Measurements from ENCODE around the gene PLEKHG4B. TPM values are rescaled to one million over a fixed set of nuclear protein-coding genes. Genes with fewer than 3 reads are reported as not detected.
A peak's percentile ranks its signal among the peaks of the same experiment; 100 is the strongest.

The PLEKHG4B gene
- total and polyA plus RNA-seq, 8 donors, result 0.21 to 0.75 (median 0.38) TPM

GRCh38 chr5:50724-51499 is 41.1 kb upstream of the PLEKHG4B start:
- WGBS, 2 donors, result 63 to 70% methylated on average over 60 of the region's 60 CpGs
- DNase-seq, result peak in 1 of 6 donors; percentile 61
- TF ChIP-seq, protein P1, sequence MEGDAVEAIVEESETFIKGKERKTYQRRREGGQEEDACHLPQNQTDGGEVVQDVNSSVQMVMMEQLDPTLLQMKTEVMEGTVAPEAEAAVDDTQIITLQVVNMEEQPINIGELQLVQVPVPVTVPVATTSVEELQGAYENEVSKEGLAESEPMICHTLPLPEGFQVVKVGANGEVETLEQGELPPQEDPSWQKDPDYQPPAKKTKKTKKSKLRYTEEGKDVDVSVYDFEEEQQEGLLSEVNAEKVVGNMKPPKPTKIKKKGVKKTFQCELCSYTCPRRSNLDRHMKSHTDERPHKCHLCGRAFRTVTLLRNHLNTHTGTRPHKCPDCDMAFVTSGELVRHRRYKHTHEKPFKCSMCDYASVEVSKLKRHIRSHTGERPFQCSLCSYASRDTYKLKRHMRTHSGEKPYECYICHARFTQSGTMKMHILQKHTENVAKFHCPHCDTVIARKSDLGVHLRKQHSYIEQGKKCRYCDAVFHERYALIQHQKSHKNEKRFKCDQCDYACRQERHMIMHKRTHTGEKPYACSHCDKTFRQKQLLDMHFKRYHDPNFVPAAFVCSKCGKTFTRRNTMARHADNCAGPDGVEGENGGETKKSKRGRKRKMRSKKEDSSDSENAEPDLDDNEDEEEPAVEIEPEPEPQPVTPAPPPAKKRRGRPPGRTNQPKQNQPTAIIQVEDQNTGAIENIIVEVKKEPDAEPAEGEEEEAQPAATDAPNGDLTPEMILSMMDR (IDR thresholded peaks at IDR 0.05), result no peak
- no peak for ATAC-seq
- H3K4me1 ChIP-seq, result no peaks in the 10 kb centered on the region
- intact Hi-C loops (cut with DNase I), result no loop called here
- no peak overlapping the region for H3K27ac ChIP-seq
- no peak overlapping the region for H3K4me3 ChIP-seq
- no peaks in the 10 kb centered on the region for H3K36me3 ChIP-seq
- no peak for FAIRE-seq
- H3K9me3 ChIP-seq, result no peaks in the 10 kb centered on the region
- no peaks in the 10 kb centered on the region for H3K27me3 ChIP-seq

DNA sequence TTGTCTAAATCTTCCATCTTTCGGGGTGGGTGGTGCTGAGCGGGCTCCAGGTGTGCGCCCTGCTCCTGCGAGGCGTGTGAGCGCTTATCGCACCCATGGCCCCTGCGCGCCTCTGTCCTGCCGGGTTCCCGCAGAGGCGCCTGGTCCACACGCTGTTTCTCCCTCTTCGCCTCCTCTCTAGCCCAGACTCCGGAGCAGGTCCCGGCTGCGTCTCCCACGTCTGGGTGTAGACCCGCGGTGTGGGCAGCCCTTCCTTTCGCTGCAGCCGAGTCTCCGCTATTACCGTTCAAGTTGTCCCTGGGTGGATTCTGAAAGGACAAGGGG is 40.5 kb upstream of the PLEKHG4B start:
- DNase-seq (no peak), FAIRE-seq (no peak), ATAC-seq (no peak)
- no peak overlapping the region for H3K27ac ChIP-seq
- H3K4me1 ChIP-seq, result no peaks in the 10 kb centered on the region
- H3K4me3 ChIP-seq, result no peak overlapping the region
- intact Hi-C loops (cut with DNase I), result no loop called here
- H3K27me3 ChIP-seq, result no peaks in the 10 kb centered on the region
- H3K36me3 ChIP-seq, result no peaks in the 10 kb centered on the region
- WGBS, 2 donors, result 64 to 74% methylated on average over 24 of the region's 24 CpGs
- no peaks in the 10 kb centered on the region for H3K9me3 ChIP-seq
- TF ChIP-seq, protein P1 (IDR thresholded peaks at IDR 0.05), result no peak

DNA sequence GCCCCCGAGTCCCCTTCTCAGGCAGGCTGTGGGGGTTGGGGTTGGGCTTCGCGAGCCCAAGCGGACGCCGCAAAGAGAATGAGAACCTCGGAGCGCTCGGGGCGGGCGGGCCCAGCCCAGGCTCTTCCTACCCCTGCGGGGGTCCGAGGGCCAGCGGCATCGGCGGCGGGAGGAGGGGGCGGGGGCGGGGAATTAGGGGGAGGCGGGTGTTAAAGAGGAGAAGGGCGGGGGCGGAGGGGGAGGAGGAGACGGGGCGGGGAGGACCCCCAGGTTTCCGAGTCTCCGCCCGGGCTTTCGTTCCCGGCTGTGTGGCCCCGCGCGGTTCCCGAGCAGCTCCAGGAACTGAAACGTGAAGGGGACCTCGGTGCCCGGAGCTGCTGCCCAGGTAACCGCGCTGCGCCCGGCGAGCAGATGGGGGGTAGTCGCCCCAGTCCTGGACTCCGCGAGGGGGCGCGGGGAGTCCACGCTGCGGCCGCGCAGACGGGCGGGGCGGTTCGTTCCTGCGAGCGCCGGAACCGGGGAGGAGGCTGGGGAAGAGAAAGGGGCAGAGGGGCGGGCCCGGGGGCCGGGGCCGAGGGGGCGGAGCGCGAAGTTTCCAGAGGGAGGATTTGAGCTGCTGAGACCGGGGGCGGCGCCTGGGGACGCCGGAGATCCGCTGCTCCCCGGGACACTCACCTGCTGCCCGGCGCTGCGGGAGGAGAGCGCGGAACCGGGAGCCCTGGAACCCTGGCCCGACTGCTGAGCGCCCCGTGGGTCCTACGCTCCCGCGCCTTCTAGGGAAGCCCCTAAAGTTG is 38.4 kb upstream of the PLEKHG4B start:
- ATAC-seq (peak; percentile 88 to 94 (median 91)), FAIRE-seq (no peak), DNase-seq (peak; percentile 53 to 86 (median 73))
- no peaks in the 10 kb centered on the region for H3K9me3 ChIP-seq
- no peak overlapping the region for H3K27ac ChIP-seq
- no peaks in the 10 kb centered on the region for H3K27me3 ChIP-seq
- no peaks in the 10 kb centered on the region for H3K4me1 ChIP-seq
- 1 to 2% methylated on average over 47 to 83 of the region's 84 CpGs for WGBS, 2 donors
- TF ChIP-seq, protein P1 (IDR thresholded peaks at IDR 0.05), result no peak
- intact Hi-C loops (cut with DNase I), result no loop called here
- H3K4me3 ChIP-seq, result peak overlapping the region; percentile 28 to 67 (median 42)
- no peaks in the 10 kb centered on the region for H3K36me3 ChIP-seq

DNA sequence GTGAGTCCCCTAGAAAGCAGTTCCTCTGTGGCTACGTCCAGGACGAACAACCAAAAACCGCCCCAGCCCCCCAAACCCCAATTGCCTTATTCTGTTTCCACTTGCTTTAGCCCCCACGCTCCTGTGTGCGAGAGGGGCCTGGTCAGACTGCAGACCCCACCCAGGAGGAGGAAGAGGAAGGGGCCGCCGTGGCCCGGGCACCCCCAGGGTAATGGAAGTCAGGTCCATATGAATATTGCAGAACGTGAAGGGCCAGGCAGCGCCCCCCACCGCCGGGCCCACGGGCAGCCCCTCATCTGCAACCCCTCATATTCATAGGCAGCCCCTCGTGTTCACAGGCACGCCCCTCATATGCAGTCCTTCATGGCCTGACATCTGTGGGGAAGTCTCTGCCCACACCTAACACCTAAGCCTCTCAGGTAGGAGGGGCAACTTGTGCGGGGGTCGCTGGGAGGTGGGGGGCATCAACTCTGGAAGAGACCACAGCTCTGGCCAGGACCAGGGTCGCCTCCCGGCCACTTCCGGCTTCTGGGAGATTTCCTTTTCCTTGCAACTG is 37.7 kb upstream of the PLEKHG4B start:
- no peaks in the 10 kb centered on the region for H3K36me3 ChIP-seq
- FAIRE-seq, result no peak
- H3K9me3 ChIP-seq, result no peaks in the 10 kb centered on the region
- no peak for ATAC-seq
- H3K27me3 ChIP-seq, result no peaks in the 10 kb centered on the region
- H3K27ac ChIP-seq, result no peak overlapping the region
- no peaks in the 10 kb centered on the region for H3K4me1 ChIP-seq
- TF ChIP-seq, protein P1 (IDR thresholded peaks at IDR 0.05), result no peak
- intact Hi-C loops (cut with DNase I), result no loop called here
- WGBS, 2 donors, result 22 to 26% methylated on average over 20 of the region's 20 CpGs
- peak in 1 of 6 donors; percentile 68 for DNase-seq
- H3K4me3 ChIP-seq, result peak overlapping the region; percentile 28 to 67 (median 42)
